Stimulated activated CD8-positive, alpha-beta memory T cell treated with anti-CD3 and anti-CD28 coated beads, Interleukin-7, amount 100 ng/mL, for 4 hours (primary cell): ENCODE results near the gene LMX1A.

Experiments used
- DNase-seq, 2 donors: peaks; one replicate each; pipeline ENCODE4 v3.0.0-alpha.2; 2020; ENCODE audit warnings: low read depth in 2 of 2

The LMX1A gene

GRCh38 chr1:165355977-165356811 lies at the start of gene LMX1A:
LMX1A (minus strand) TSS chr1:165356715; CDS start chr1:165355559, 1,156 bp downstream.
- no peak for DNase-seq

GRCh38 chr1:165403835-165404482 lies 47.4 kb upstream of the LMX1A start:
- no peak for DNase-seq

DNA sequence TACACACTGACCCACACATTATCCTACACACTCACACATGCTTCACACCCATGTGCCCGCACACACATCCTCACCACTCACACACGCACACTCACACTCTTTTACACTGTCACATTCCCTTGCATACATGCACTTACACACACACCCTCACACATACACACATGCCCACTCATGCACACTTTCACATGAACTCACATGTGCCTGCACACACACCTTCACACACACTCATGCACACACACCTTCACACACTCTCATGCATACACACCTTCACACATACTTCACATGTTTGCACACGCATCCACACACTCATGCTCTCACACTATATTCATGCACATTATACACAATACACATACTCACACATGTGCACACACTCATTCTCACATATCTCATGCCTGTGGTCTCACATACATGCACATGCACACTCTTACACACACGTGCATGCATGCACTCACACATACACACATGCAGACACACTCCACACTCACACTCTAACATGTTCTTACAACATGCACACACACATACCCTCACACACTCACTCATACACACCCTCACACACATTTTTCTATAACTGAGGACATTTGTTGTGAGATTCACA lies 46.1 kb upstream of the LMX1A start:
- no peak for DNase-seq

- DNase-seq = no peak
These were observed 41.4 kb upstream of the LMX1A start for GRCh38 chr1:165397944-165398343.

GRCh38 chr1:165395901-165396300 lies 39.4 kb upstream of the LMX1A start:
- no peak for DNase-seq

DNA sequence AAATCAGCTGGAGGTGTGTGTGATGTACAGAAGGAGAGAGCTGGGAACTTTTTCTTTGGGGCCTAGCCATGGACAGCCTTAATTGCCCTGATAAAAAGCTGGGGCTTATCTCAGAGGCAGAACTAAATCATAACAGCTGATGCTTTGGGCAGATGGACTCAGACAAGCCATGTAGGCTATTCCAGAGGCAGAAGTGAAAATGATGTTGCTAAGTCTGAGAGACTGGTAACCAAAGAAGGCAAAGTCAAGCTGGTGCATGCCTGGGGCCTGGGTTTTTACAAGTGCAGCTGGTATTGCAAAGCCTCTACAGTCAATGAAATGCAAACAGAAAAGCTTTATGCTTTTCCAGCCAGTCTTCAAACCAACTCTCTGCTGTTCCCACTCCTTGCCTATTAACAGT lies 39.0 kb upstream of the LMX1A start:
- DNase-seq = no peak

- DNase-seq = peak; percentile 81 to 82
These were observed 36.4 kb upstream of the LMX1A start for GRCh38 chr1:165392634-165393571.

DNA sequence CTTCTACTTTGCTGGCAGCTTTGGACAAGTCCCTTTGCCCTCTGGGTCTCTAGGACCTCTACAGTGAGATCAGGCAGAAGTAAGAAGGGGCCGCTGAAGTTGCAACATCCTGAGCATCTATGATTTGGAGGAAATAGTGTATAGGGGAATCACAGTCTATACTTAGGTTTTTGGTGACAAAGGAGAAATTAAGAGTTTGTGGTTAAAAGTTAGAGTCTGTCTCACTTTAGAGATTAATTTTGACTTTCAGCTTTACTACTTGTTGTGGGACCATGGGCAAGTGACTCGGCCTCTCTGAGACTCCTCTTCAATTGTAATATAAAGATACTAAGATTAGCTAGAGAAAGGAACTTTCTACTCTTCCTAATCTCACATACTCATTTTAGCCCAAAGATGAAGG lies 33.1 kb upstream of the LMX1A start:
- no peak for DNase-seq

DNA sequence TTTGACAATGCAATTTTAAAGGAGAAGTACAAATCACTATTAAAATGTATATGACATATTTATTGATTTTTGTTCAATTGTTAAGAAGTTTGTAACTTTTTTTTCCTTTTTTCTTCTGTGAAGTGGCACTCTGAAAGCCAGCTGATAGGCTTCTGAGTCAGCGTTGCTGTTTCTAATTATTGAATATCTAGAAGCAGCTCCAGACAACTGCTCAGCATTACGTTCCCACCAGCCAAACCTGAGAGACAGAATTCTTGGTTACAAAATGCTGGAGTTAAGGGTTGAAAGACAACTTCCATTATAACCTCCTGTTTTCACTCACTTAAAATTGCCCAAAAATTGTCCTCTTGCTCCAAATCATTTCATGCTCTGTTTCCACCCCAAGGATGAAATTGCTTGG lies 31.4 kb upstream of the LMX1A start:
- DNase-seq = no peak

DNA sequence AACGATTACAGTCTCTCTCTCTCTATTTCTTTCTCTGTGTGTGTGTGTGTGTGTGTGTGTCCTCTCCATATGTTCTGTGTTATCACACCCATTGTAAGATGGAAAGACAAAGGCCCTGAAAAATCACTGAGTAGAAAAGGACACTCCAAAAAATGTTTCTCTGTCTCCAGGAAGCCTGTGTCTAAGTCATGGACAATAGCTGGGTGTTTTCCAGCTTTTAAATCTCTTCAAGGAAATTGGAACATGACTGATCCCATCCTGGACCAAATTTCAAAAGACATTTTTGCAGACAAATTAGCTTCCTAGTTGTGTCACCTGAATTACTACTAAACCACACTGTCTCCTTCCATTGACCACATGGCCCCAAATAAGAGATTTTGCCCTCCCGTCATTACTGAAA lies 31.0 kb upstream of the LMX1A start:
- DNase-seq = no peak

DNA sequence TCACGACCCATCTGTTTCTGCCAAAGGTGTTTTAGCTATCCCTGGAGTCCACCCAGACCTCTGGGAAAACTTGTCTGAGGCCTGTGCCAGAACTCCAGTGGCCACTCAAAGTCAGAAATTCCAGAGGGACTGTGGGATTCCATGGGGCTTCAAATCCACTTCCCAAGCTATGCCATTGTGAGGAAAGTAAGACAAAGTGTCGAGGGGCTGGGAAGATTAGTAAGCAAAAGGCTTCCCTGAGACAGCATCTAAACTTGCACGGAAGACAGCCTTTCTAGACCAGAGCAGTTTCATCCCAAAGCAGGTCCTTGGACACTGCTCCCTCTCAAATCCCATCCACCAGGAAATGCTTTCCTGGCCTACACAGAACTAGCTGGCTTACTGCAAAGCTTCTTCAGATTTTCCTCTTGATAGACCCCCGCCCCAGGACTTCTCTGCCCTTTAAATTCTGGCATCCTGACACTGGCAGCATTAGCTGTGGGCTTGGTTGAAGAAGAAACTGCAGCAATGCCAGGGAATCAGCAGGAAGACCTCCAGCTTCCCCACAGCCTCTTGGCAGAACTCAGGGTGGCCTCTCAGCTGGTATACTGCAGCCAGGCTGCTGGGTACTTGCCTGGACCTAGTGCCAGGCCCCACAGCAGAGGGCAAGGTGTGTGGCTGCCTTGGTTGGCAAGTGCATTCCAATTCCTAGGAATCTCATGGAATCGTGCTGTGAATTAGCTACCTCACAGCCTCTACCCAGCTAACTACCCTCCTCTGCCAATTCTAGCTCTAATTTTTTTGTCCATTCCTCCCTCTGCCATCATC lies 27.3 kb upstream of the LMX1A start:
- DNase-seq = no peak

GRCh38 chr1:165383067-165383466 lies 26.6 kb upstream of the LMX1A start:
- DNase-seq = no peak

DNA sequence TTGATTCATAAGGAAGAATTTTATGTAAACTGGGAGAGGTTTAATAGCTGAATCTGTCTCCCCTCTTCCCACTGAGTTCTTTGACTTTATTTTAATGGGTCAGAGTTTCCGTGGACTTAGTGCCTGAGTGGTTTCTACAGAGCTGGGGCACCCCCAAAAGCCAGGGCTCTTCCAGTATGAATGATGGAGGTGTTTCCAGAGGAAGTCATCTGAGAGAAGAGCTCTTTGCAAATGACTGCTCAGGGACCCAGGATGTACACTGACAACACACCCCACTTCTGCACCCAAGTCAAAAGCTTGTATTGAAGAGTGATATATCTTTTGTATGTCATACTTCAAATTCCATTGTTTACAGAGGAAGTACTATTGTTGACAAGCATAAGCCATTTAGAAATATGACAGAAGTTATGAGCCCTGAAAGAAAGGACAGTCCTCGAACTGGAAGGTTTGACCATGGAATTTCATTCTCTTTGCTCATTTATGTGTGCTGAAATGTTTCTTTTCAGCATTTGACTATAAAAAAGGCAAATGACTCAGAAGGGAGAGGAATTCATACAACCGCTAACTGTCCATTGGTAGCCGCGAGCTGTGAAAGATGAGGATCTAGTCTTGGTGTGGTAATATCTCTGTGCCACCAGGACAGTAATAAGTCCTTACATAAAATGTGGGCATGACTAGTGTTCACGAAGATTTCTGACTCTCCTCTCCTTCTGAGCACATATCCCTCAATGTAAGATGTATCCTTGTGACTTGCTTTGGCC lies 25.4 kb upstream of the LMX1A start:
- DNase-seq = no peak

DNA sequence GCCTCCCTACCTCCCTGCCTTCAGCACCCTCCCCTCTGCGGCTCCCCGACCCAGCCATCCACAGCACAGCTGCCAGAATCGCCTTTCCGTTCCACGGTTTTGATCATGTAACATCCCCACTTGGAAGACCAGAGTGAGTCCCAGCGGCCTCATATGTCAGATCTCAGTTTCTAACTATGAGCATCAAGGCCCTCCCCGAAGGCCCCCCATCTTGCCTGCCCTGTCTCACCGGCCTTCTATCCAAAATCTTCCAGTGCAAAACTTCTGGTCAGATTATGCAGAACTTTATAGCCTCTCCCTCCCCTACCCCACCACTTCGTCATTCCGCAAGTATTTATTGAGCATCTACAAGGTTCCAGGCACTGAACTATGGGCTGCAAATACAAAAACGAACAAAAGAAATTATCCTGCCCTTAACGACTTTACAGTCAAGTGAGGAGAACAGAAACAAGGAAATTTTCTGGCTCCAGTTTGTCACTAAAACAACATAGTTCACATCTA lies 20.3 kb upstream of the LMX1A start:
- no peak for DNase-seq

DNA sequence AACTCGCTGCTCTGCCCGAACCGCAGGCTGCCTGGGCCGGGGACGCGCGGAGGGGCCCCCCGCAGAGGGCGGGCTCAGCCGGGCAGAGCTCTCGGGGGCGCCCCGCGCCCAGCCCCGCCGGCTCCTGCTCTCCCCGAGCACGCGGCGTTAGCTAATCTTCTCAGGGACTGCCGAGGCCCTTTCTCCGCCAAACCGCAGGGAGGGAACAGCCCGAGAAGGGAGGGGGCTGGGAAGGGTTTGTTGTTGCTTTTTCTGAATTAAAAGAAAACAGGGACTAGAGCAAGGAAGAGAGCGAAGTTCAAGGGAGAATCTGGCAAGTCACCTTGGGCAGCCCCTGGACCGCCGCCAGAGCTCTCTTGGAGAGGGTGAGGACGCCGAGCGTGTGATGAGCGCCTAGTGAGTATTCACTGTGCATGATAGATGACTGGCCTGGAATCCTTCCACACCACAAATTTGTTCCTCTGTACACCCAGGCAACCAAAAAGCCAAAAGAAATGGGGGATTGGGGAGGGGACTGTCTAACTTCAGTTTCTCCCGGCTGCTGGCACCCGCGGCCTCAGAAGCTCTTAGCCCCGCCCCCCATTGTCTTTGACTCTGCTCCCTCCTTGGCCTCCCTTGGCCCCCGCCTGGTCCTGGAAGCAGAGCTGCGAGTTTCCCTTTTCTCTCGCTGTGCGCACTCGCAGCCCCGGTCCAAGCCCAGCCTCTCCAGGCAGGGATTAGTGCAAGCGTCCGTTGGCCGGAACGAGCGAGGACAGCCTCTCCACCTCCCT lies 19.7 kb upstream of the LMX1A start:
- no peak for DNase-seq

GRCh38 chr1:165375623-165376022 lies 19.1 kb upstream of the LMX1A start:
- no peak for DNase-seq

- DNase-seq = no peak
These were observed 15.2 kb upstream of the LMX1A start for GRCh38 chr1:165371588-165372225.

GRCh38 chr1:165369255-165369848 lies 12.8 kb upstream of the LMX1A start:
- DNase-seq = no peak
